ENCODE data around the gene GALNT7.
A peak's percentile ranks its signal among the peaks of the same experiment; 100 is the strongest.

GALNT7 gene

GRCh38 chr4:173334085-173334890 is 165.7 kb downstream of the GALNT7 start, which contains the start of gene HMGB2:
Gene HMGB2, minus strand, starts transcription at chr4:173334358. Its CDS starts 709 bp downstream, at chr4:173333649.
- peak within 1 kb of the TSS; percentile 97 for H3K4me3 ChIP-seq (ENCODE audit: low read depth, low read length)

GRCh38 chr4:173334891-173335752 is 166.5 kb downstream of the GALNT7 start:
- H3K4me3 ChIP-seq (ENCODE audit: low read depth, low read length): peak overlapping the region; percentile 76

GRCh38 chr4:173337463-173337862 is 168.9 kb downstream of the GALNT7 start:
- H3K4me3 ChIP-seq (ENCODE audit: low read depth, low read length): no peak overlapping the region

GRCh38 chr4:173343832-173344397 is 175.3 kb downstream of the GALNT7 start:
- no peak overlapping the region for H3K4me3 ChIP-seq (ENCODE audit: low read depth, low read length)

GRCh38 chr4:173345648-173346047 is 177.0 kb downstream of the GALNT7 start:
- H3K4me3 ChIP-seq (ENCODE audit: low read depth, low read length): no peak overlapping the region

- H3K4me3 ChIP-seq (ENCODE audit: low read depth, low read length): no peak overlapping the region
Observed at GRCh38 chr4:173346074-173346473, 177.5 kb downstream of the GALNT7 start.

GRCh38 chr4:173347467-173347866 is 178.9 kb downstream of the GALNT7 start:
- no peak overlapping the region for H3K4me3 ChIP-seq (ENCODE audit: low read depth, low read length)

- no peak overlapping the region for H3K4me3 ChIP-seq (ENCODE audit: low read depth, low read length)
Observed at GRCh38 chr4:173357939-173358338, 189.3 kb downstream of the GALNT7 start.

- H3K4me3 ChIP-seq (ENCODE audit: low read depth, low read length): no peak overlapping the region
Observed at GRCh38 chr4:173360587-173361221, 192.1 kb downstream of the GALNT7 start.

GRCh38 chr4:173362666-173363065 is 194.1 kb downstream of the GALNT7 start:
- H3K4me3 ChIP-seq (ENCODE audit: low read depth, low read length): no peak overlapping the region

- no peak overlapping the region for H3K4me3 ChIP-seq (ENCODE audit: low read depth, low read length)
Observed at GRCh38 chr4:173365359-173365996, 196.9 kb downstream of the GALNT7 start.

GRCh38 chr4:173367285-173367684 is 198.7 kb downstream of the GALNT7 start:
- no peak overlapping the region for H3K4me3 ChIP-seq (ENCODE audit: low read depth, low read length)

- H3K4me3 ChIP-seq (ENCODE audit: low read depth, low read length): no peak overlapping the region
Observed at GRCh38 chr4:173367946-173368345, 199.3 kb downstream of the GALNT7 start.

GRCh38 chr4:173370130-173370476 is 201.5 kb downstream of the GALNT7 start:
- H3K4me3 ChIP-seq (ENCODE audit: low read depth, low read length): peak overlapping the region; percentile 86

- H3K4me3 ChIP-seq (ENCODE audit: low read depth, low read length): peak within 1 kb of the TSS; percentile 86
Observed at GRCh38 chr4:173370477-173371291, 202.1 kb downstream of the GALNT7 start, which contains the start of gene SAP30. Gene SAP30, plus strand, starts transcription at chr4:173370954. Its CDS starts 229 bp downstream, at chr4:173371183.

- peak overlapping the region; percentile 86 for H3K4me3 ChIP-seq (ENCODE audit: low read depth, low read length)
Observed at GRCh38 chr4:173371292-173372192, 202.9 kb downstream of the GALNT7 start.
